GM23338 (cell line): ENCODE measurements around the gene NRG3. TPM values are rescaled to one million over a fixed set of nuclear protein-coding genes. Genes with fewer than 3 reads are reported as not detected.

Experiments used
- ATAC-seq: fragments of 200-7000 bp; cut with Tn5 transposase; 3 replicates; pipeline ENCODE4 v1.9.1; 2020
- DNase-seq: peaks from one replicate; pipeline ENCODE4 v3.0.0-alpha.2; 2015; ENCODE audit warnings: low spot score
- H2AFZ ChIP-seq: fragments of 200-600 bp; sonication (generic); 2 replicates; pipeline ENCODE4 v1.8.0; 2016; ENCODE audit warnings: antibody characterized with exemption, mild to moderate bottlenecking, moderate library complexity
- H3F3A ChIP-seq: fragments of 200-600 bp; sonication (generic); replicated peaks from 2 replicates; pipeline ENCODE4 v1.8.0; 2017; ENCODE audit warnings: antibody characterized with exemption, mixed run types, low read depth
- H3K27ac ChIP-seq: fragments of 200-600 bp; sonication (generic); 2 replicates; pipeline ENCODE4 v1.6.1; 2016; ENCODE audit warnings: low read depth
- H3K27me3 ChIP-seq: fragments of 200-600 bp; sonication (generic); 2 replicates; pipeline ENCODE4 v1.8.0; 2016; ENCODE audit warnings: mild to moderate bottlenecking, mixed run types, moderate library complexity; ENCODE audit not compliant: insufficient read depth
- H3K36me3 ChIP-seq: fragments of 200-600 bp; sonication (generic); 2 replicates; pipeline ENCODE4 v1.8.0; 2016; ENCODE audit warnings: mild to moderate bottlenecking; ENCODE audit not compliant: insufficient read depth
- H3K4me1 ChIP-seq: fragments of 200-600 bp; sonication (generic); 2 replicates; pipeline ENCODE4 v1.8.0; 2016; ENCODE audit warnings: mild to moderate bottlenecking, moderate library complexity; ENCODE audit not compliant: insufficient read depth
- H3K4me2 ChIP-seq: fragments of 200-600 bp; sonication (generic); 2 replicates; pipeline ENCODE4 v1.7.1; 2017; ENCODE audit warnings: mixed run types
- H3K4me3 ChIP-seq: fragments of 200-600 bp; sonication (generic); 2 replicates; pipeline ENCODE4 v1.6.1; 2016; ENCODE audit warnings: mixed run types
- H3K79me2 ChIP-seq: fragments of 200-600 bp; sonication (generic); replicated peaks from 2 replicates; pipeline ENCODE4 v1.8.0; 2017; ENCODE audit warnings: mild to moderate bottlenecking; ENCODE audit not compliant: insufficient read depth
- H3K9me2 ChIP-seq: fragments of 200-600 bp; sonication (generic); 2 replicates; pipeline ENCODE4 v1.8.0; 2017; ENCODE audit not compliant: insufficient read depth
- H4K20me1 ChIP-seq: fragments of 200-600 bp; sonication (generic); replicated peaks from 2 replicates; pipeline ENCODE4 v1.8.0; 2017; ENCODE audit warnings: mild to moderate bottlenecking; ENCODE audit not compliant: insufficient read depth
- H3K27ac Mint-ChIP-seq: 2 replicates; pipeline ENCODE4 v1.8.0; 2020; ENCODE audit warnings: inconsistent platforms, mild to moderate bottlenecking, moderate library complexity, mixed read lengths
- H3K27me3 Mint-ChIP-seq: 3 replicates; pipeline ENCODE4 v1.8.0; 2022; ENCODE audit warnings: low read depth, mild to moderate bottlenecking, moderate library complexity, mixed read lengths, inconsistent platforms; ENCODE audit not compliant: insufficient read depth, poor library complexity
- H3K36me3 Mint-ChIP-seq: 3 replicates; pipeline ENCODE4 v1.8.0; 2021; ENCODE audit warnings: low read depth, mild to moderate bottlenecking, inconsistent platforms, moderate library complexity, mixed read lengths
- H3K4me1 Mint-ChIP-seq: 3 replicates; pipeline ENCODE4 v1.8.0; 2020; ENCODE audit warnings: mild to moderate bottlenecking, inconsistent platforms, mixed read lengths
- H3K4me3 Mint-ChIP-seq: 3 replicates; pipeline ENCODE4 v1.8.0; 2021; ENCODE audit warnings: moderate library complexity, mild to moderate bottlenecking, inconsistent platforms, mixed read lengths
- H3K9me3 Mint-ChIP-seq: 3 replicates; pipeline ENCODE4 v1.8.0; 2020; ENCODE audit warnings: moderate library complexity, mild to moderate bottlenecking, inconsistent platforms, mixed read lengths
- CREB1 ChIP-seq: fragments of 250-450 bp; sonication (Bioruptor Pico); IDR thresholded peaks from 2 replicates; pipeline ENCODE4 v1.5.0; 2020; ENCODE audit warnings: low read depth, mild to moderate bottlenecking, moderate library complexity
- CTCF ChIP-seq, 2 experiments: fragments of 200-600 bp in 1 of 2; sonication (generic) in 1 of 2; conservative IDR thresholded peaks; 2 replicates each; pipeline versions ENCODE4 v1.5.1 to v1.6.1; 2016 to 2017; ENCODE audit warnings: antibody characterized with exemption in 2 of 2, low read depth in 2 of 2, mild to moderate bottlenecking in 2 of 2, moderate library complexity in 1 of 2
- EZH2 ChIP-seq: fragments of 200-600 bp; sonication (generic); IDR thresholded peaks from one replicate; pipeline ENCODE4 v1.8.0; 2017; ENCODE audit warnings: antibody characterized with exemption, mild to moderate bottlenecking, low read depth; ENCODE audit not compliant: unreplicated experiment
- EZH2phosphoT487 ChIP-seq: fragments of 200-600 bp; sonication (generic); IDR thresholded peaks from one replicate; pipeline ENCODE4 v1.8.1; 2018; ENCODE audit warnings: antibody characterized with exemption; ENCODE audit not compliant: unreplicated experiment
- JUNB ChIP-seq: IDR thresholded peaks from one replicate; pipeline ENCODE4 v1.6.1; 2016; ENCODE audit warnings: antibody characterized with exemption; ENCODE audit not compliant: unreplicated experiment
- NANOG ChIP-seq: IDR thresholded peaks from 2 replicates; pipeline ENCODE4 v1.6.1; 2016; ENCODE audit warnings: antibody characterized with exemption, borderline replicate concordance
- POLR2AphosphoS5 ChIP-seq: IDR thresholded peaks from 2 replicates; pipeline ENCODE4 v1.6.1; 2016; ENCODE audit warnings: antibody characterized with exemption, low read depth
- STAT1 ChIP-seq: IDR thresholded peaks from one replicate; pipeline ENCODE4 v1.6.1; 2016; ENCODE audit warnings: antibody characterized with exemption; ENCODE audit not compliant: unreplicated experiment
- ZNF114 ChIP-seq: fragments of 250-450 bp; sonication (Bioruptor Pico); IDR thresholded peaks from 2 replicates; pipeline ENCODE4 v1.5.0; 2020; ENCODE audit warnings: mild to moderate bottlenecking, moderate library complexity
- ZNF331 ChIP-seq: fragments of 250-450 bp; sonication (Bioruptor Pico); IDR thresholded peaks from 2 replicates; pipeline ENCODE4 v1.5.0; 2020; ENCODE audit warnings: low read depth, mild to moderate bottlenecking, moderate library complexity
- polyA plus RNA-seq: library from polyadenylated mRNA; unstranded; fragments of >200 nt; fragmentation: Nextera tagmentation; extraction: Ambion mirVana; gene quantifications from 2 replicates; pipeline ENCODE4 v1.2.1, GENCODE V29; 2016
- total RNA-seq: library from RNA; depleted of rRNA; stranded (reverse); fragments of >200 nt; shearing (Covaris generic); gene quantifications from 2 replicates; pipeline ENCODE4 v1.2.3, GENCODE V29; 2014
- TF ChIP-seq, protein P1 (sequence below): IDR thresholded peaks from one replicate; pipeline ENCODE4 v1.6.1; 2018; ENCODE audit warnings: antibody characterized with exemption; ENCODE audit not compliant: unreplicated experiment
- TF ChIP-seq, protein P2 (sequence below): IDR thresholded peaks from 2 replicates; pipeline ENCODE4 v1.6.1; 2016; ENCODE audit warnings: antibody characterized with exemption
- TF ChIP-seq, protein P3 (sequence below): fragments of 250-450 bp; sonication (Bioruptor Pico); IDR thresholded peaks from 2 replicates; pipeline ENCODE4 v1.5.0; 2020; ENCODE audit warnings: mild to moderate bottlenecking, moderate library complexity

NRG3 gene
- total and polyA plus RNA-seq, 2 experiments from 2014 or later = 1.9 to 3.9 TPM

GRCh38 chr10:82505009-82505408, 630.0 kb downstream of the NRG3 start:
- Histone ChIP-seq H3K27me3 (no peaks in the 10 kb centered on the region), H3K4me1 (no peaks in the 10 kb centered on the region), H3K36me3 (no peaks in the 10 kb centered on the region), H3K4me2 (no peak overlapping the region), H3K9me2 (no peaks in the 10 kb centered on the region; the same call in 1 of the 2 replicates), H2AFZ (no peak overlapping the region), H3K79me2 (no peaks in the 10 kb centered on the region), H3F3A (no peaks in the 10 kb centered on the region), H3K27ac (no peak overlapping the region), H3K4me3 (no peak overlapping the region), H4K20me1 (no peaks in the 10 kb centered on the region)
- H3K27ac Mint-ChIP-seq = no peak overlapping the region
- no peak for TF ChIP-seq EZH2
- no peak for TF ChIP-seq JUNB
- TF ChIP-seq EZH2phosphoT487 = no peak
- TF ChIP-seq, protein P1, sequence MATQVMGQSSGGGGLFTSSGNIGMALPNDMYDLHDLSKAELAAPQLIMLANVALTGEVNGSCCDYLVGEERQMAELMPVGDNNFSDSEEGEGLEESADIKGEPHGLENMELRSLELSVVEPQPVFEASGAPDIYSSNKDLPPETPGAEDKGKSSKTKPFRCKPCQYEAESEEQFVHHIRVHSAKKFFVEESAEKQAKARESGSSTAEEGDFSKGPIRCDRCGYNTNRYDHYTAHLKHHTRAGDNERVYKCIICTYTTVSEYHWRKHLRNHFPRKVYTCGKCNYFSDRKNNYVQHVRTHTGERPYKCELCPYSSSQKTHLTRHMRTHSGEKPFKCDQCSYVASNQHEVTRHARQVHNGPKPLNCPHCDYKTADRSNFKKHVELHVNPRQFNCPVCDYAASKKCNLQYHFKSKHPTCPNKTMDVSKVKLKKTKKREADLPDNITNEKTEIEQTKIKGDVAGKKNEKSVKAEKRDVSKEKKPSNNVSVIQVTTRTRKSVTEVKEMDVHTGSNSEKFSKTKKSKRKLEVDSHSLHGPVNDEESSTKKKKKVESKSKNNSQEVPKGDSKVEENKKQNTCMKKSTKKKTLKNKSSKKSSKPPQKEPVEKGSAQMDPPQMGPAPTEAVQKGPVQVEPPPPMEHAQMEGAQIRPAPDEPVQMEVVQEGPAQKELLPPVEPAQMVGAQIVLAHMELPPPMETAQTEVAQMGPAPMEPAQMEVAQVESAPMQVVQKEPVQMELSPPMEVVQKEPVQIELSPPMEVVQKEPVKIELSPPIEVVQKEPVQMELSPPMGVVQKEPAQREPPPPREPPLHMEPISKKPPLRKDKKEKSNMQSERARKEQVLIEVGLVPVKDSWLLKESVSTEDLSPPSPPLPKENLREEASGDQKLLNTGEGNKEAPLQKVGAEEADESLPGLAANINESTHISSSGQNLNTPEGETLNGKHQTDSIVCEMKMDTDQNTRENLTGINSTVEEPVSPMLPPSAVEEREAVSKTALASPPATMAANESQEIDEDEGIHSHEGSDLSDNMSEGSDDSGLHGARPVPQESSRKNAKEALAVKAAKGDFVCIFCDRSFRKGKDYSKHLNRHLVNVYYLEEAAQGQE = no peak
- TF ChIP-seq ZNF114 = no peak
- TF ChIP-seq, protein P2, sequence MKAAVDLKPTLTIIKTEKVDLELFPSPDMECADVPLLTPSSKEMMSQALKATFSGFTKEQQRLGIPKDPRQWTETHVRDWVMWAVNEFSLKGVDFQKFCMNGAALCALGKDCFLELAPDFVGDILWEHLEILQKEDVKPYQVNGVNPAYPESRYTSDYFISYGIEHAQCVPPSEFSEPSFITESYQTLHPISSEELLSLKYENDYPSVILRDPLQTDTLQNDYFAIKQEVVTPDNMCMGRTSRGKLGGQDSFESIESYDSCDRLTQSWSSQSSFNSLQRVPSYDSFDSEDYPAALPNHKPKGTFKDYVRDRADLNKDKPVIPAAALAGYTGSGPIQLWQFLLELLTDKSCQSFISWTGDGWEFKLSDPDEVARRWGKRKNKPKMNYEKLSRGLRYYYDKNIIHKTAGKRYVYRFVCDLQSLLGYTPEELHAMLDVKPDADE = no peak
- no peak for TF ChIP-seq ZNF331
- no peak for TF ChIP-seq CREB1 (CRISPR knock-in tag)
- TF ChIP-seq STAT1 = no peak
- TF ChIP-seq NANOG = no peak
- TF ChIP-seq, protein P3, sequence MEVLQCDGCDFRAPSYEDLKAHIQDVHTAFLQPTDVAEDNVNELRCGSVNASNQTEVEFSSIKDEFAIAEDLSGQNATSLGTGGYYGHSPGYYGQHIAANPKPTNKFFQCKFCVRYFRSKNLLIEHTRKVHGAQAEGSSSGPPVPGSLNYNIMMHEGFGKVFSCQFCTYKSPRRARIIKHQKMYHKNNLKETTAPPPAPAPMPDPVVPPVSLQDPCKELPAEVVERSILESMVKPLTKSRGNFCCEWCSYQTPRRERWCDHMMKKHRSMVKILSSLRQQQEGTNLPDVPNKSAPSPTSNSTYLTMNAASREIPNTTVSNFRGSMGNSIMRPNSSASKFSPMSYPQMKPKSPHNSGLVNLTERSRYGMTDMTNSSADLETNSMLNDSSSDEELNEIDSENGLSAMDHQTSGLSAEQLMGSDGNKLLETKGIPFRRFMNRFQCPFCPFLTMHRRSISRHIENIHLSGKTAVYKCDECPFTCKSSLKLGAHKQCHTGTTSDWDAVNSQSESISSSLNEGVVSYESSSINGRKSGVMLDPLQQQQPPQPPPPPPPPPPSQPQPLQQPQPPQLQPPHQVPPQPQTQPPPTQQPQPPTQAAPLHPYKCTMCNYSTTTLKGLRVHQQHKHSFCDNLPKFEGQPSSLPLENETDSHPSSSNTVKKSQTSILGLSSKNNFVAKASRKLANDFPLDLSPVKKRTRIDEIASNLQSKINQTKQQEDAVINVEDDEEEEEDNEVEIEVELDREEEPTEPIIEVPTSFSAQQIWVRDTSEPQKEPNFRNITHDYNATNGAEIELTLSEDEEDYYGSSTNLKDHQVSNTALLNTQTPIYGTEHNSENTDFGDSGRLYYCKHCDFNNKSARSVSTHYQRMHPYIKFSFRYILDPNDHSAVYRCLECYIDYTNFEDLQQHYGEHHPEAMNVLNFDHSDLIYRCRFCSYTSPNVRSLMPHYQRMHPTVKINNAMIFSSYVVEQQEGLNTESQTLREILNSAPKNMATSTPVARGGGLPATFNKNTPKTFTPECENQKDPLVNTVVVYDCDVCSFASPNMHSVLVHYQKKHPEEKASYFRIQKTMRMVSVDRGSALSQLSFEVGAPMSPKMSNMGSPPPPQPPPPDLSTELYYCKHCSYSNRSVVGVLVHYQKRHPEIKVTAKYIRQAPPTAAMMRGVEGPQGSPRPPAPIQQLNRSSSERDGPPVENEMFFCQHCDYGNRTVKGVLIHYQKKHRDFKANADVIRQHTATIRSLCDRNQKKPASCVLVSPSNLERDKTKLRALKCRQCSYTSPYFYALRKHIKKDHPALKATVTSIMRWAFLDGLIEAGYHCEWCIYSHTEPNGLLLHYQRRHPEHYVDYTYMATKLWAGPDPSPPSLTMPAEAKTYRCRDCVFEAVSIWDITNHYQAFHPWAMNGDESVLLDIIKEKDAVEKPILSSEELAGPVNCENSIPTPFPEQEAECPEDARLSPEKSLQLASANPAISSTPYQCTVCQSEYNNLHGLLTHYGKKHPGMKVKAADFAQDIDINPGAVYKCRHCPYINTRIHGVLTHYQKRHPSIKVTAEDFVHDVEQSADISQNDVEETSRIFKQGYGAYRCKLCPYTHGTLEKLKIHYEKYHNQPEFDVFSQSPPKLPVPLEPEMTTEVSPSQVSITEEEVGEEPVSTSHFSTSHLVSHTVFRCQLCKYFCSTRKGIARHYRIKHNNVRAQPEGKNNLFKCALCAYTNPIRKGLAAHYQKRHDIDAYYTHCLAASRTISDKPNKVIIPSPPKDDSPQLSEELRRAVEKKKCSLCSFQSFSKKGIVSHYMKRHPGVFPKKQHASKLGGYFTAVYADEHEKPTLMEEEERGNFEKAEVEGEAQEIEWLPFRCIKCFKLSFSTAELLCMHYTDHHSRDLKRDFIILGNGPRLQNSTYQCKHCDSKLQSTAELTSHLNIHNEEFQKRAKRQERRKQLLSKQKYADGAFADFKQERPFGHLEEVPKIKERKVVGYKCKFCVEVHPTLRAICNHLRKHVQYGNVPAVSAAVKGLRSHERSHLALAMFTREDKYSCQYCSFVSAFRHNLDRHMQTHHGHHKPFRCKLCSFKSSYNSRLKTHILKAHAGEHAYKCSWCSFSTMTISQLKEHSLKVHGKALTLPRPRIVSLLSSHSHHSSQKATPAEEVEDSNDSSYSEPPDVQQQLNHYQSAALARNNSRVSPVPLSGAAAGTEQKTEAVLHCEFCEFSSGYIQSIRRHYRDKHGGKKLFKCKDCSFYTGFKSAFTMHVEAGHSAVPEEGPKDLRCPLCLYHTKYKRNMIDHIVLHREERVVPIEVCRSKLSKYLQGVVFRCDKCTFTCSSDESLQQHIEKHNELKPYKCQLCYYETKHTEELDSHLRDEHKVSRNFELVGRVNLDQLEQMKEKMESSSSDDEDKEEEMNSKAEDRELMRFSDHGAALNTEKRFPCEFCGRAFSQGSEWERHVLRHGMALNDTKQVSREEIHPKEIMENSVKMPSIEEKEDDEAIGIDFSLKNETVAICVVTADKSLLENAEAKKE (CRISPR knock-in tag) = no peak
- no peak for TF ChIP-seq CTCF (conservative IDR thresholded peaks at IDR 0.05; ENCODE audit: low read depth in 2 of 2)
- no peak for TF ChIP-seq POLR2AphosphoS5
- H3K9me3 Mint-ChIP-seq = no peaks in the 10 kb centered on the region
- ATAC-seq (no peak), DNase-seq (no peak)
- H3K27me3 Mint-ChIP-seq = no peaks in the 10 kb centered on the region
- no peak overlapping the region for H3K4me3 Mint-ChIP-seq
- H3K4me1 Mint-ChIP-seq = no peaks in the 10 kb centered on the region
- no peaks in the 10 kb centered on the region for H3K36me3 Mint-ChIP-seq
